HCT116 (cell line): ENCODE data around the gene DDX28.
"Not testable (repeated sequence)": the region's sequence is repeated elsewhere in the genome, so short reads cannot be mapped to it uniquely, and the experiment has no call there.

ENCODE experiments used
- ATF3 ChIP-seq: IDR thresholded peaks from 2 replicates; pipeline ENCODE4 v1.6.1; 2012
- CTCF ChIP-seq, 3 experiments: fragments of 200-600 bp in 1 of 3; sonication (generic) in 1 of 3; IDR thresholded peaks in 2 of 3; conservative IDR thresholded peaks in 1 of 3; 2 replicates each; pipeline ENCODE4 v1.5.1; 2012 to 2017; ENCODE audit warnings: low read depth in 2 of 3, low read length in 2 of 3, antibody characterized with exemption in 1 of 3, borderline replicate concordance in 1 of 3, control low read depth in 1 of 3, mild to moderate bottlenecking in 1 of 3, mixed read lengths in 1 of 3, mixed run types in 1 of 3, moderate library complexity in 1 of 3; ENCODE audit not compliant: insufficient read depth in 1 of 3
- RAD21 ChIP-seq: IDR thresholded peaks from 2 replicates; pipeline ENCODE4 v1.6.1; 2012; ENCODE audit warnings: low read depth, mild to moderate bottlenecking

- not testable (repeated sequence) for TF ChIP-seq RAD21; ATF3; CTCF (IDR thresholded peaks at IDR 0.05 in 2 of 3, conservative IDR thresholded peaks at IDR 0.05 in 1 of 3; ENCODE audit: borderline replicate concordance in 1 of 3, insufficient read depth in 1 of 3, low read depth in 2 of 3, low read length in 2 of 3)
Measured at GRCh38 chr16:67994040-67994408, 29.0 kb downstream of the DDX28 start.
